ENCODE measurements around the gene RANBP17. TPM values are rescaled to one million over a fixed set of nuclear protein-coding genes. Genes with fewer than 3 reads are reported as not detected.

Gene RANBP17
- total and polyA plus RNA-seq, 2 experiments from 2014 or later = 43.8 to 53.1 TPM

GRCh38 chr5:171307789-171308452 lies 446.1 kb downstream of the RANBP17 start:
- ATAC-seq = no peak
- peaks cover 27% of the 10 kb centered on the region for H3K4me1 Mint-ChIP-seq
- H3F3A ChIP-seq (replicated peaks; ENCODE audit: low read depth) = no peaks in the 10 kb centered on the region; the same call in 1 of the 2 replicates
- no peak overlapping the region for H2AFZ ChIP-seq
- H3K4me3 ChIP-seq = peak overlapping the region; percentile 48
- no peak overlapping the region for H3K27ac ChIP-seq (ENCODE audit: low read depth)
- H3K4me2 ChIP-seq = peak overlapping the region; percentile 69
- peaks cover 21% of the 10 kb centered on the region for H3K4me1 ChIP-seq (ENCODE audit: insufficient read depth)
- peaks cover 2% of the 10 kb centered on the region; the same call in 2 of the 3 replicates for H3K9me3 Mint-ChIP-seq
- no peak for TF ChIP-seq STAT1 (IDR thresholded peaks at IDR 0.05; ENCODE audit: unreplicated experiment)
- peak; percentile 91 for TF ChIP-seq EZH2 (IDR thresholded peaks at IDR 0.05; ENCODE audit: low read depth, unreplicated experiment)
- TF ChIP-seq EZH2phosphoT487 (IDR thresholded peaks at IDR 0.05; ENCODE audit: unreplicated experiment) = peak; percentile 29
- H3K36me3 ChIP-seq (ENCODE audit: insufficient read depth) = no peaks in the 10 kb centered on the region
- no peaks in the 10 kb centered on the region; the same call in 2 of the 3 replicates for H3K36me3 Mint-ChIP-seq (ENCODE audit: low read depth)
- peaks cover 100% of the 10 kb centered on the region for H3K27me3 ChIP-seq (ENCODE audit: insufficient read depth)
- H3K27ac Mint-ChIP-seq = no peak overlapping the region
- DNase-seq (ENCODE audit: low spot score) = no peak
- no peaks in the 10 kb centered on the region for H3K9me2 ChIP-seq (ENCODE audit: insufficient read depth)
- H4K20me1 ChIP-seq (replicated peaks; ENCODE audit: insufficient read depth) = peaks cover 13% of the 10 kb centered on the region
- no peaks in the 10 kb centered on the region for H3K79me2 ChIP-seq (replicated peaks; ENCODE audit: insufficient read depth)
- peaks cover 96% of the 10 kb centered on the region for H3K27me3 Mint-ChIP-seq (ENCODE audit: insufficient read depth, low read depth, poor library complexity)
- H3K4me3 Mint-ChIP-seq = peak overlapping the region; percentile 62

GRCh38 chr5:171308453-171309275 lies 446.8 kb downstream of the RANBP17 start, which contains the start of gene TLX3:
TLX3 (plus strand) TSS chr5:171309248; CDS start chr5:171309366, 118 bp downstream.
- H3K27ac ChIP-seq (ENCODE audit: low read depth) = no peak within 1 kb of the TSS
- H3K79me2 ChIP-seq (replicated peaks; ENCODE audit: insufficient read depth) = no peaks in the 10 kb centered on the region
- no peaks in the 10 kb centered on the region for H3K36me3 ChIP-seq (ENCODE audit: insufficient read depth)
- peak within 1 kb of the TSS; percentile 76 for H3K4me2 ChIP-seq
- H3K9me2 ChIP-seq (ENCODE audit: insufficient read depth) = no peaks in the 10 kb centered on the region
- H2AFZ ChIP-seq = no peak within 1 kb of the TSS; the same call in 1 of the 2 replicates
- Mint-ChIP-seq H3K4me3 (peak within 1 kb of the TSS; percentile 65), H3K27ac (no peak within 1 kb of the TSS), H3K9me3 (peaks cover 5% of the 10 kb centered on the region), H3K36me3 (ENCODE audit: low read depth) (no peaks in the 10 kb centered on the region; the same call in 2 of the 3 replicates), H3K4me1 (peaks cover 32% of the 10 kb centered on the region), H3K27me3 (ENCODE audit: insufficient read depth, low read depth, poor library complexity) (peaks cover 96% of the 10 kb centered on the region)
- no peaks in the 10 kb centered on the region; the same call in 1 of the 2 replicates for H3F3A ChIP-seq (replicated peaks; ENCODE audit: low read depth)
- peak within 1 kb of the TSS; percentile 48 for H3K4me3 ChIP-seq
- peak; percentile 96 for DNase-seq (ENCODE audit: low spot score)
- H3K27me3 ChIP-seq (ENCODE audit: insufficient read depth) = peaks cover 100% of the 10 kb centered on the region
- TF ChIP-seq JUNB (IDR thresholded peaks at IDR 0.05; ENCODE audit: unreplicated experiment) (peak; percentile 88), CREB1 (CRISPR knock-in tag; IDR thresholded peaks at IDR 0.05; ENCODE audit: low read depth) (no peak), EZH2 (IDR thresholded peaks at IDR 0.05; ENCODE audit: low read depth, unreplicated experiment) (peak; percentile 96), EZH2phosphoT487 (IDR thresholded peaks at IDR 0.05; ENCODE audit: unreplicated experiment) (peak; percentile 38), CTCF (conservative IDR thresholded peaks at IDR 0.05; ENCODE audit: low read depth in 2 of 2) (peak in 1 of 2 experiments; percentile 15; a peak in 2 of 4 replicates)
- H3K4me1 ChIP-seq (ENCODE audit: insufficient read depth) = peaks cover 29% of the 10 kb centered on the region
- peaks cover 18% of the 10 kb centered on the region for H4K20me1 ChIP-seq (replicated peaks; ENCODE audit: insufficient read depth)
- ATAC-seq = peak; percentile 51

Measured in GM23338 (cell line).